HepG2 (cell line): ENCODE results near the gene PDSS2. TPM values are rescaled to one million over a fixed set of nuclear protein-coding genes. Genes with fewer than 3 reads are reported as not detected.

ENCODE experiments used
- HMGA1 ChIP-seq: sonication (generic); formaldehyde crosslinking; conservative IDR thresholded peaks from 2 replicates; pipeline ENCODE4 v1.4.0; 2020; ENCODE audit warnings: missing genetic modification reagents
- JUN ChIP-seq: sonication (generic); formaldehyde crosslinking; IDR thresholded peaks from 2 replicates; pipeline ENCODE4 v1.4.0; 2020; ENCODE audit warnings: mild to moderate bottlenecking, missing genetic modification reagents
- MIXL1 ChIP-seq: IDR thresholded peaks from 2 replicates; pipeline ENCODE4 v1.6.1; 2016
- NFE2L1 ChIP-seq: sonication (generic); formaldehyde crosslinking; IDR thresholded peaks from 2 replicates; pipeline ENCODE4 v1.4.0; 2020; ENCODE audit warnings: missing genetic modification reagents, mild to moderate bottlenecking, borderline replicate concordance
- NFYB ChIP-seq: sonication (generic); formaldehyde crosslinking; IDR thresholded peaks from 2 replicates; pipeline ENCODE4 v1.4.0; 2020; ENCODE audit warnings: missing genetic modification reagents
- NR1H2 ChIP-seq: sonication (generic); formaldehyde crosslinking; IDR thresholded peaks from 2 replicates; pipeline ENCODE4 v1.8.1; 2022; ENCODE audit warnings: low read depth, missing genetic modification reagents, borderline replicate concordance
- PBX3 ChIP-seq: sonication (generic); formaldehyde crosslinking; IDR thresholded peaks from 2 replicates; pipeline ENCODE4 v1.8.1; 2023; ENCODE audit warnings: missing genetic modification reagents, inconsistent platforms, borderline replicate concordance
- PCBP2 ChIP-seq: fragments of 200-400 bp; formaldehyde crosslinking; optimal IDR thresholded peaks from 2 replicates; pipeline ENCODE3; 2018; ENCODE audit warnings: low read length, low read depth; ENCODE audit not compliant: poor library complexity, severe bottlenecking
- POLR2A ChIP-seq, 2 experiments: IDR thresholded peaks; 2 replicates each; pipeline ENCODE4 v1.6.1; 2011; ENCODE audit warnings: low read depth in 2 of 2, low read length in 2 of 2, mild to moderate bottlenecking in 1 of 2, moderate library complexity in 1 of 2; ENCODE audit not compliant: insufficient read depth in 1 of 2
- SIN3A ChIP-seq: IDR thresholded peaks from 2 replicates; pipeline ENCODE4 v1.6.1; 2011; ENCODE audit warnings: low read depth, mild to moderate bottlenecking, control low read depth, low read length, borderline replicate concordance
- SNAPC5 ChIP-seq: sonication (generic); formaldehyde crosslinking; IDR thresholded peaks from 2 replicates; pipeline ENCODE4 v1.8.1; 2023; ENCODE audit warnings: mild to moderate bottlenecking, missing genetic modification reagents, borderline replicate concordance
- TARDBP ChIP-seq: sonication (generic); formaldehyde crosslinking; IDR thresholded peaks from 2 replicates; pipeline ENCODE4 v1.8.0; 2022; ENCODE audit warnings: mild to moderate bottlenecking, missing genetic modification reagents
- ZBTB2 ChIP-seq: sonication (generic); formaldehyde crosslinking; IDR thresholded peaks from 2 replicates; pipeline ENCODE4 v1.8.0; 2022; ENCODE audit warnings: low read depth, missing genetic modification reagents
- ZHX1 ChIP-seq: sonication (generic); formaldehyde crosslinking; IDR thresholded peaks from 2 replicates; pipeline ENCODE4 v1.8.1; 2022; ENCODE audit warnings: low read depth, mild to moderate bottlenecking, missing genetic modification reagents
- ZKSCAN5 ChIP-seq: sonication (generic); formaldehyde crosslinking; IDR thresholded peaks from 2 replicates; pipeline ENCODE4 v1.5.1; 2020; ENCODE audit warnings: mild to moderate bottlenecking, missing genetic modification reagents
- ZKSCAN8 ChIP-seq: IDR thresholded peaks from 2 replicates; pipeline ENCODE4 v1.6.1; 2016; ENCODE audit warnings: borderline replicate concordance, missing genetic modification reagents, missing compliant biosample characterization
- ZNF10 ChIP-seq: sonication (generic); formaldehyde crosslinking; IDR thresholded peaks from 2 replicates; pipeline ENCODE4 v1.4.0; 2020; ENCODE audit warnings: mild to moderate bottlenecking, low read depth, missing genetic modification reagents, borderline replicate concordance
- ZNF451 ChIP-seq: sonication (generic); formaldehyde crosslinking; IDR thresholded peaks from 2 replicates; pipeline ENCODE4 v1.5.0; 2020; ENCODE audit warnings: mild to moderate bottlenecking, missing genetic modification reagents
- ZNF580 ChIP-seq: IDR thresholded peaks from 2 replicates; pipeline ENCODE4 v1.6.1; 2016; ENCODE audit warnings: low read depth, borderline replicate concordance
- polyA plus RNA-seq, 8 experiments: library from polyadenylated mRNA; depleted of rRNA in 3 of 8; stranded (reverse) in 7 of 8; unstranded in 1 of 8; fragments of >200 nt; fragmentation: Illumina TruSeq in 4 of 8; extraction: Trizol in 4 of 8; gene quantifications; 2 replicates each; pipeline versions ENCODE4 v1.2.1 to v1.2.3, GENCODE V29; 2011 to 2016; ENCODE audit warnings: low read depth in 4 of 8, missing spikeins in 1 of 8, mixed read lengths in 1 of 8; ENCODE audit not compliant: insufficient read depth in 1 of 8
- total RNA-seq, 5 experiments: library from RNA; depleted of rRNA; stranded (reverse); fragments of >200 nt; fragmentation: Illumina TruSeq; extraction: Trizol; gene quantifications; 2 replicates each; pipeline ENCODE4 v1.2.3, GENCODE V29; 2016; ENCODE audit warnings: low read depth in 1 of 5

PDSS2 gene
- total and polyA plus RNA-seq, 2 of the 13 experiments (the other 11 are each of a cell fraction or from before 2014, with no cell fraction given), result 16.2 to 17.0 TPM

GRCh38 chr6:107489636-107490565 is 30.5 kb upstream of the PDSS2 start, which contains the start of gene SOBP (continued):
- TF ChIP-seq PBX3 (CRISPR knock-in tag) (no peak), ZKSCAN8 (no peak), SIN3A (no peak), SNAPC5 (no peak), NR1H2 (no peak), ZNF580 (CRISPR knock-in tag) (no peak), ZNF10 (CRISPR knock-in tag) (no peak), PCBP2 (no peak), TARDBP (no peak), ZBTB2 (peak; percentile 65), POLR2A (IDR thresholded peaks at IDR 0.05; ENCODE audit: insufficient read depth in 1 of 2, low read depth in 2 of 2, low read length in 2 of 2) (peak in 1 of 2 experiments; percentile 60; a peak in 2 of 4 replicates), ZHX1 (no peak), JUN (CRISPR knock-in tag) (no peak), HMGA1 (CRISPR knock-in tag) (no peak), ZKSCAN5 (CRISPR knock-in tag) (no peak), NFYB (no peak), MIXL1 (CRISPR knock-in tag) (no peak), ZNF451 (CRISPR knock-in tag) (no peak), NFE2L1 (CRISPR knock-in tag) (no peak)
